ENCODE data around the gene UFC1.
"Not testable (repeated sequence)": the region's sequence is repeated elsewhere in the genome, so short reads cannot be mapped to it uniquely, and the experiment has no call there.

The UFC1 gene

GRCh38 chr1:161153682-161154337, at the start of gene UFC1:
TSS of gene UFC1 (plus strand) at chr1:161153978. CDS start at chr1:161153998, 20 bp downstream.
- DNase-seq, result peak; percentile 75

GRCh38 chr1:161106431-161106830, 47.3 kb upstream of the UFC1 start:
- no peak for DNase-seq

- DNase-seq, result no peak
Measured at GRCh38 chr1:161111117-161111516, 42.7 kb upstream of the UFC1 start.

DNA sequence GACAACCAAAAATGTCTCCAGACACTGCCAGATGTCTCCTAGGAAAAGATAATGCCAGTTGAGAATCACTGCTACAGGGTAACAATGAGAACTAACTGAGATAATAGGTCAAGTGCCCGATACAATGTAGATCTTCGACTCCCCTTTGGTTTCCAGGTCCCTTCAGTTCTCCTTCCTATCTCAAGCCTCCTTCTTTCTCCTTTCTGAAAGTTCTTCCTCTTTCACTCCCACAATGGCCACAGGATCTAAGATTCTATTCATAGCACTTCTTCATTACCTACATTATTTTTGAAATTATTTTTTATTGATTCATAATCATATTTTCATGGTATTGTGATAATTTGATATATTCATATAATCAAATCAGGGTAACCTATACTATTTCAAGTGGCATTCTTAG, 42.3 kb upstream of the UFC1 start:
- DNase-seq, result no peak

GRCh38 chr1:161113915-161114314, 39.9 kb upstream of the UFC1 start:
- no peak for DNase-seq

- no peak for DNase-seq
Measured at GRCh38 chr1:161114556-161114955, 39.2 kb upstream of the UFC1 start.

- DNase-seq, result no peak
Measured at GRCh38 chr1:161115132-161115711, 38.6 kb upstream of the UFC1 start.

- not testable (repeated sequence) for DNase-seq
Measured at GRCh38 chr1:161115961-161116360, 37.8 kb upstream of the UFC1 start.

DNA sequence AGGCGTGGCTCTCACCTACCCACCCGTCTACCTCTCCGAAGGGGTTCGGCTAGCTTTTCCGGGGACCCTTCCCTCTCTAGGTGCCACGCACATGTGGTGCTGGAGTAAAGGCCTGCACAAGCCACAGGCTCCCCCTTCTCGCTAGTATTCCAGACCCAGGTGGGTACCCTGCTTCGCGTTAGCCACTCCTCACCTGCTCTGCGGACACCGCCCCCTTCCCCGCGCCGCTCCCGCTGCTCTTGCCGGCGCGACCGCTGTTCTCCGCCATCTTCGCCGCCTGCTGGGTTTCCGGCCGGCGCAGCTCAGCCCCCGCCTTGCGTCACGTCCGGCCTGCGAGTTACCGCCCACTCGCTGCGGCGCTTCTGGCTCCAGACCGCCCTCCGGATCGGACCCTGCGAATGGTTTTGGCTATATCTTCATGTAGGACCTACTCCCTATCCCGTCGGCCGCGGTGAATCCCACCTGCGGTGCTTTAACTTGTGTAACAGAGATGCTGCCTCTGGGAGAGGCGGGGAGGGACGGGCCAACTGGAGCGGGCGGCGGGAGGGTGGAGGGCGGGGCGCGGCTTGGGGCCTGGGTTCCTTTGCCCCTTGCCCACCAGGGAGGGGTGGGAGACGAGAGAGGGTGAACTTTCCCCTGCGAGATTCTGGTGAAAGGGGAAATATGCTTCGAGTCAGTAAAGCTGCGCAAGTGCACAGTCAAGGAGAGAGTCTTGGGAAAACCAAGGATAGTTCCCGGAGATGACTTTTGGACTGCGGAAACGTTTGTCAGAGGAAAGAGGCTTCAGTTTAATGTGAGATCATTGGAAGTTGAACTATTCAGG, 35.8 kb upstream of the UFC1 start, which contains the start of the genes NIT1 and PFDN2:
Gene NIT1 (plus strand): TSS at position 347 of the 823 bp plus-strand sequence. CDS start 72 bp downstream, at position 419.
Gene PFDN2 (minus strand): TSS at position 279 of the 823 bp plus-strand sequence. CDS start 11 bp downstream, at position 268.
- peak; percentile 88 for DNase-seq

DNA sequence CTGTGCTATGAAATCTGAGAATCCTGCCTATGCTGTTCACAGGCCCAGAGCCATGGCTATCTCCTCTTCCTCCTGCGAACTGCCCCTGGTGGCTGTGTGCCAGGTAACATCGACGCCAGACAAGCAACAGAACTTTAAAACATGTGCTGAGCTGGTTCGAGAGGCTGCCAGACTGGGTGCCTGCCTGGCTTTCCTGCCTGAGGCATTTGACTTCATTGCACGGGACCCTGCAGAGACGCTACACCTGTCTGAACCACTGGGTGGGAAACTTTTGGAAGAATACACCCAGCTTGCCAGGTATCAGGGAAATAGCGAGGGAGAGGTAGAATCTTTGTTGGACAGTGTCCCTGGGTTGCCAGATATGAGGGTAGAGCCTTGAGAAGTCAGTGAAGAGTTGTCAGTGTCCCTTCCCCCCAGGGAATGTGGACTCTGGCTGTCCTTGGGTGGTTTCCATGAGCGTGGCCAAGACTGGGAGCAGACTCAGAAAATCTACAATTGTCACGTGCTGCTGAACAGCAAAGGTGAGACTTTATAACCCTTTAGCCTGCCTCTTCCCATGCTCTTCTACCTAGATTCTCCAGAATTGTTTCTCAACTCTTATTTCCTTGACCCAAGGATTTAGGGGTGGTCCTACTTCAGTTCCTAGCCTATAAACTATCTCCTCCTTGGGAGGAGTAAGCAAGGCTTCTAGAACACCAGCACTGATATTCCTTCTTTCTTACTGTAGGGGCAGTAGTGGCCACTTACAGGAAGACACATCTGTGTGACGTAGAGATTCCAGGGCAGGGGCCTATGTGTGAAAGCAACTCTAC, 34.5 kb upstream of the UFC1 start:
- DNase-seq, result peak; percentile 66

- DNase-seq, result no peak
Measured at GRCh38 chr1:161121042-161121650, 32.6 kb upstream of the UFC1 start.

GRCh38 chr1:161121834-161122233, 31.9 kb upstream of the UFC1 start:
- no peak for DNase-seq

DNA sequence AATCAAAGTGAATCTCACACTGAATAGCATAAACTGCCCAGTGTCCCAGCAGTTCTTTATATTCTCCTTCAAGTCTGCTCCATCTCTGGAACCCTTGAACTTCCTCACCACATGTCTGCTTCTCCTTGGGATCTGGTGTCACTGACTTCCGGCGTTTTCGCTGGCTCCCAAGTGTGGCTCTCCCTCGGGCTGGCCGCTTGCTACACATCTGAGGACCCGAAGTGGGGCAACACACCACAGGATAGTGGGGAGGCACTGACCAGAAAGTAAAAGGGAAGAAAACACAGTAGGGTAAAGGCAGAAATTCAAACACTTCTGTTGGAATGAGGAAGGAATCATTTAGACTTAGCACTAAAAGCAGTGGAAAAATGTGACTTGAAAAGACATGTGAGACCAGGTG, 30.8 kb upstream of the UFC1 start:
- no peak for DNase-seq

DNA sequence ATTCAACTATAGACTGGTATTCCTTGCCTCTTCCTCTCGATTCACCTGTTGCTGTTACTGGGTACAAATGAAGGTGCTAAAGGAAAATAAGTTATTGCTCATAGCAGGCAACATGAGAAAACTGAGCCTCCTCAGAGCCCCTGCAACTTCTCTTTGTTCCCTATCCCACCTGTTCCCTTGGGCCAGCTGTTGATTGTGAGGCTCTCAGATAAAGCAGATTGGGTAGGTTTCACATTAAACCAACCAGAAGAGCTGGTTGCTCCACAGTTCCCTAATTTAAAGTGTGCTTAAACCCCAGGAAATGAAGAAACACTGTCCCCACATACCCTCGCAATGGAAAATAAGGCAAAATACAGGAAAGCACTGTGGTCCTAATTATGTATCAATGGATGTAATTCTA, 26.1 kb upstream of the UFC1 start:
- no peak for DNase-seq

GRCh38 chr1:161128591-161129420, 25.0 kb upstream of the UFC1 start:
- DNase-seq, result no peak

DNA sequence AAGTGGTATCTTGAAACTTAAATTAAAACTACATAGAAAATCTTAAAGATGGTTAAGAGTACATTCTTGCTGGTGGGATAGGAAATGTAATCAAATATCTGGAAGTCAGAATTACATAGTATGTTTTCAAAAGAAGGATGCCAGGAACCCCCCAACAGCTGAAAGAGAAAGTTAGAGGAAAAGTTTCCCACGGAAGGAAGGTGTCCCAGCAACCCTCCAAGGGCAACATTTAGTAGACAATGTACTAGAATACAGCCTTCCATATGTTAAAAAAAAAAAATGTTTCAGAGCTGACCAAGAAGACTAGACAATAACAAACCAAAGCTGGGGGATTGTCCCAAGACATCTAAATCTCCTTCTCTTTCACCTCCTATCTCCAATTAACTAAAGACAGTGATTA, 23.5 kb upstream of the UFC1 start:
- no peak for DNase-seq

DNA sequence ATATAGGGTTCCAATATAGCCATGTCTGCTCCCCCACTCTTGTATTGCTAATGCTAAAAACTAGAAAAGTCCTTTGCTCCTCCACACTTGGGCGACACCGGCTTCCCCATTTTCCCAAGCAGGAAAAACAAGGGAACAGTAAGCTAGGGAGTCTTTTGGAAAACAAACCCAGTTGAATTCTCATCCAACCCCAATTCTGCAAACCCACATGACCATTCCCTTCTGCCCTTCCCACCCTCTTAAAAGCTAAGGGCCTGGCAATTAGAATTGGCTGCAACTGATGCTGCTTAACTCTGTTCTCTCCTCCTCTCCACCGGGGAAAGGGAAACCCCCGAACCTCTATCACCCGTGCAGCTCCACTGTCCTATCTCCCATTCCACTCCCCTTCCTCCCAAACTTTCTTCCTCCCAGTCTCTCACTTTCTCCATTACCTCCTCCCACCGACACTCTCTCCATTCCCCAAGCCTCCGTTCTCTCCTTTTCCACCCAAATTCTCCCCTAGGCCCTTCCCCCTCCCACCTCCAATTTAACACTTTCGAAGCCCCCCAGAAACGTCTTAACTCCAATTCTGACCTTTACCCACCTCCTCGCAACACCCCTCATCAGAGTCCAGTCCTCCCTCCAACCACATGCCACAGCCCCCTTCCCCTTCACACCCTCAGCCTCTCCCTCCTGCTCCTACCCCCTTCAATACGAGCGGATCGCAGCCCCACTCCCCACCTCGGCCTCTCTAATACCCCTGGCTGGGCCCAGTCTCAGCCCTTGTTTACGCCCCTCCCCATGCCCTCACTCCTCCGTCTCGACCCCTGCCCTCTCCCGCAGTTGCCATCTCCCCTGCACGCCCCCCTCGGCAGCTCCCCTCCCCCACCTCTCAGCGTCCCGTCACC, 22.0 kb upstream of the UFC1 start:
- DNase-seq, result no peak

DNA sequence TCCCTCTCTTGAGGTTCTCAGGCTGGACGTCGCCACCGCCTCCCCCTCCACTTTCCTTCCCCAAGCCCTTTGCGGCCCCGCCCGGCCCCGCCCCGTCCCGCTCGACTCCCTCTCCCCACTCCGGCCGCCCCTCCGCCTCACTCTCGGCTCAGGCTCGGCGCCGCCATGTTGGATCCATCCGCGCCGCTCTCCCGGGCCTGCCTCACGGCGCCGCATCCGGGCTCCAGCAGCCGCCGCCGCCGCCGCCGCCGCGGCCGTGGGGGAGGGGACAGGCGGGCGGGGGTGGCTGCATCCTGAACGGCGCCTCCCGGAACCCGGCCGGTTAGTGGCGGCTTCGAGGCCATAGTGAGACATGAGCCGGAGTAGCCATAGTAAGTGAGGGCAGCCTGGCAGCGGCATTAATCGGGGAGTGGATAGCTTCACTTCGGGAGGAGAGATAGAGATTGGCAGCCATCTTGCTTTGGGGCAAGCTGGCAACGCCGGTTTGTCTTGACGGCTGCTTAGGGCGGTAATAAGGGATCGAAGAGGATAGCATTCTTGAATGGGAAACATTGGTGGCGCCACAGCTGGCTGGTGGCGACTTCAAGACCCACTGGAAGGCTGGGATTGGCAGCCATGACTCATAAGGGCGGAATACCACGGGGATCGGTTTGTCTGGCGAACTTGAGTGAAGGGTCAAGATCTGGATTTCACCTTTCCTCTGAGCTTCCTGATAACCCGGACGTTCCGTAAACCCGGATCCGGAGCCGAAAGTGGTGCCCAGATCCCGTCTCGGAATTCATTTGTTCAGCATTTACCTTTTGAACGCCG, 21.2 kb upstream of the UFC1 start, which contains the start of gene DEDD:
Gene DEDD (minus strand): TSS at position 258 of the 810 bp plus-strand sequence. CDS start 8,205 bp downstream, outside the sequence.
- peak; percentile 89 for DNase-seq

DNA sequence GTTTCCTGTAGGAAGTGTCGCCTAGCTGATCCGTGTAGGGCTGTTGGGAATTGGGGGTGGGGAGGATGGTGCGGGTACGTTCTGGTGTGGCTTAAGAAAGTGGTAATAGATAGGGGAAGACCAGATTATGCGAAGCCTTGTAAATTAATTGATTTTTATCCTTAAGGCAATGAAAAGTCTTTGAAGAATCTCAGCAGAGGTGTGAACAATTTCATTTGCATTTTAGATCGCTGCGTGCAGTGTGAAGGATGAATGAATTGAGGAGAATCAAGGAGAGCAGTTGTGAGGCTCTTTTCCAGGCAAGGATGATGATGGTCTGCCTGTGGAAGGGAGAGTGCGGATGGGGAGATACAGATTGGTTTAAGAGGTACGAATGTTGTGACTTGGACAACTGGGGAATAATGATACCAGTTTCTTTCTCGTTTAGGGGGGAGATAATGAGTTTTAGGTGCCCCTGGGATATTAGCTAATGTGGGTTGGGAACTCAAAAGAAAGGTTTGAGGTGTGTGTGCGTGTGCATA, 20.5 kb upstream of the UFC1 start:
- no peak for DNase-seq

All from stimulated activated CD4-positive, alpha-beta T cell treated with anti-CD3 and anti-CD28 coated beads, Interleukin-4, amount 100 ng/mL, for 1 hour (primary cell).